Activated naive CD8-positive, alpha-beta T cell (primary cell): Measurements from ENCODE around the gene HIP1R.
A peak's percentile ranks its signal among the peaks of the same experiment; 100 is the strongest.

Experiments used
- H3K27ac Mint-ChIP-seq: one replicate; pipeline ENCODE4 v1.8.0; 2021; ENCODE audit warnings: mixed read lengths
- H3K27me3 Mint-ChIP-seq: one replicate; pipeline ENCODE4 v1.8.0; 2021; ENCODE audit warnings: mixed read lengths
- H3K36me3 Mint-ChIP-seq: one replicate; pipeline ENCODE4 v1.8.0; 2021; ENCODE audit warnings: mixed read lengths
- H3K4me1 Mint-ChIP-seq: one replicate; pipeline ENCODE4 v1.8.0; 2021; ENCODE audit warnings: low read depth, mixed read lengths
- H3K4me3 Mint-ChIP-seq: one replicate; pipeline ENCODE4 v1.8.0; 2021; ENCODE audit warnings: mild to moderate bottlenecking, mixed read lengths
- H3K9me3 Mint-ChIP-seq: one replicate; pipeline ENCODE4 v1.8.0; 2021; ENCODE audit warnings: low read depth, mixed read lengths

HIP1R gene

GRCh38 chr12:122841544-122842321 lies 6.5 kb downstream of the HIP1R start:
- H3K27me3 Mint-ChIP-seq: no peaks in the 10 kb centered on the region
- no peaks in the 10 kb centered on the region for H3K9me3 Mint-ChIP-seq
- peak overlapping the region; percentile 34 for H3K27ac Mint-ChIP-seq
- H3K36me3 Mint-ChIP-seq: no peaks in the 10 kb centered on the region
- H3K4me1 Mint-ChIP-seq: peaks cover 34% of the 10 kb centered on the region
- no peak overlapping the region for H3K4me3 Mint-ChIP-seq

- no peaks in the 10 kb centered on the region for H3K36me3 Mint-ChIP-seq
- H3K27me3 Mint-ChIP-seq: no peaks in the 10 kb centered on the region
- no peak overlapping the region for H3K27ac Mint-ChIP-seq
- H3K4me1 Mint-ChIP-seq: peaks cover 26% of the 10 kb centered on the region
- no peak overlapping the region for H3K4me3 Mint-ChIP-seq
- no peaks in the 10 kb centered on the region for H3K9me3 Mint-ChIP-seq
These were observed 7.5 kb downstream of the HIP1R start for GRCh38 chr12:122842505-122843405.

GRCh38 chr12:122843455-122843854 lies 8.2 kb downstream of the HIP1R start:
- Mint-ChIP-seq H3K27ac (no peak overlapping the region), H3K4me3 (no peak overlapping the region), H3K9me3 (no peaks in the 10 kb centered on the region), H3K4me1 (peaks cover 19% of the 10 kb centered on the region), H3K27me3 (no peaks in the 10 kb centered on the region), H3K36me3 (no peaks in the 10 kb centered on the region)

GRCh38 chr12:122844366-122844971 lies 9.2 kb downstream of the HIP1R start:
- Mint-ChIP-seq H3K27ac (no peak overlapping the region), H3K36me3 (no peaks in the 10 kb centered on the region), H3K27me3 (no peaks in the 10 kb centered on the region), H3K9me3 (no peaks in the 10 kb centered on the region), H3K4me1 (peaks cover 11% of the 10 kb centered on the region), H3K4me3 (no peak overlapping the region)

- no peak overlapping the region for H3K27ac Mint-ChIP-seq
- H3K4me1 Mint-ChIP-seq: peaks cover 9% of the 10 kb centered on the region
- no peaks in the 10 kb centered on the region for H3K36me3 Mint-ChIP-seq
- no peak overlapping the region for H3K4me3 Mint-ChIP-seq
- H3K9me3 Mint-ChIP-seq: no peaks in the 10 kb centered on the region
- H3K27me3 Mint-ChIP-seq: no peaks in the 10 kb centered on the region
These were observed 10.0 kb downstream of the HIP1R start for GRCh38 chr12:122845041-122845864.

- peaks cover 5% of the 10 kb centered on the region for H3K4me1 Mint-ChIP-seq
- no peak overlapping the region for H3K27ac Mint-ChIP-seq
- H3K9me3 Mint-ChIP-seq: no peaks in the 10 kb centered on the region
- no peaks in the 10 kb centered on the region for H3K27me3 Mint-ChIP-seq
- H3K4me3 Mint-ChIP-seq: no peak overlapping the region
- H3K36me3 Mint-ChIP-seq: no peaks in the 10 kb centered on the region
These were observed 10.8 kb downstream of the HIP1R start for GRCh38 chr12:122845865-122846621.

GRCh38 chr12:122846622-122847515 lies 11.6 kb downstream of the HIP1R start:
- H3K27ac Mint-ChIP-seq: no peak overlapping the region
- H3K4me3 Mint-ChIP-seq: no peak overlapping the region
- no peaks in the 10 kb centered on the region for H3K27me3 Mint-ChIP-seq
- H3K4me1 Mint-ChIP-seq: peaks cover 2% of the 10 kb centered on the region
- no peaks in the 10 kb centered on the region for H3K9me3 Mint-ChIP-seq
- H3K36me3 Mint-ChIP-seq: no peaks in the 10 kb centered on the region

GRCh38 chr12:122847516-122847836 lies 12.2 kb downstream of the HIP1R start:
- no peak overlapping the region for H3K4me3 Mint-ChIP-seq
- H3K9me3 Mint-ChIP-seq: no peaks in the 10 kb centered on the region
- no peaks in the 10 kb centered on the region for H3K27me3 Mint-ChIP-seq
- no peak overlapping the region for H3K27ac Mint-ChIP-seq
- peaks cover 2% of the 10 kb centered on the region for H3K4me1 Mint-ChIP-seq
- H3K36me3 Mint-ChIP-seq: no peaks in the 10 kb centered on the region

GRCh38 chr12:122847921-122848421 lies 12.7 kb downstream of the HIP1R start:
- Mint-ChIP-seq H3K36me3 (no peaks in the 10 kb centered on the region), H3K27me3 (no peaks in the 10 kb centered on the region), H3K4me1 (peaks cover 2% of the 10 kb centered on the region), H3K9me3 (no peaks in the 10 kb centered on the region), H3K27ac (no peak overlapping the region), H3K4me3 (no peak overlapping the region)

GRCh38 chr12:122848471-122849351 lies 13.5 kb downstream of the HIP1R start:
- no peak overlapping the region for H3K27ac Mint-ChIP-seq
- no peak overlapping the region for H3K4me3 Mint-ChIP-seq
- no peaks in the 10 kb centered on the region for H3K9me3 Mint-ChIP-seq
- H3K4me1 Mint-ChIP-seq: peaks cover under 1% of the 10 kb centered on the region
- no peaks in the 10 kb centered on the region for H3K27me3 Mint-ChIP-seq
- H3K36me3 Mint-ChIP-seq: no peaks in the 10 kb centered on the region

- Mint-ChIP-seq H3K4me1 (no peaks in the 10 kb centered on the region), H3K27ac (no peak overlapping the region), H3K4me3 (no peak overlapping the region), H3K27me3 (no peaks in the 10 kb centered on the region), H3K36me3 (no peaks in the 10 kb centered on the region), H3K9me3 (no peaks in the 10 kb centered on the region)
These were observed 14.2 kb downstream of the HIP1R start for GRCh38 chr12:122849352-122850047.

GRCh38 chr12:122850048-122850445 lies 14.8 kb downstream of the HIP1R start:
- Mint-ChIP-seq H3K4me3 (no peak overlapping the region), H3K27me3 (no peaks in the 10 kb centered on the region), H3K27ac (no peak overlapping the region), H3K36me3 (no peaks in the 10 kb centered on the region), H3K9me3 (no peaks in the 10 kb centered on the region), H3K4me1 (no peaks in the 10 kb centered on the region)
